Esophagus squamous epithelium (tissue), 4 donors: ENCODE measurements around the gene PAPLN.

Source experiments
- POLR2A ChIP-seq, 4 donors: fragments of 450-650 bp; IDR thresholded peaks; one replicate each; pipeline ENCODE4 v1.6.1; 2017; ENCODE audit warnings: antibody characterized with exemption in 4 of 4, mild to moderate bottlenecking in 4 of 4, moderate library complexity in 3 of 4
- TF ChIP-seq, protein P1 (sequence below), 6 experiments: fragments of 450-650 bp in 4 of 6; fragments of 200-600 bp in 2 of 6; sonication (generic) in 2 of 6; IDR thresholded peaks; one replicate each; pipeline ENCODE4 v1.5.1; 2016 to 2019; ENCODE audit warnings: antibody characterized with exemption in 6 of 6, mild to moderate bottlenecking in 4 of 6, moderate library complexity in 4 of 6

- TF ChIP-seq, protein P1, sequence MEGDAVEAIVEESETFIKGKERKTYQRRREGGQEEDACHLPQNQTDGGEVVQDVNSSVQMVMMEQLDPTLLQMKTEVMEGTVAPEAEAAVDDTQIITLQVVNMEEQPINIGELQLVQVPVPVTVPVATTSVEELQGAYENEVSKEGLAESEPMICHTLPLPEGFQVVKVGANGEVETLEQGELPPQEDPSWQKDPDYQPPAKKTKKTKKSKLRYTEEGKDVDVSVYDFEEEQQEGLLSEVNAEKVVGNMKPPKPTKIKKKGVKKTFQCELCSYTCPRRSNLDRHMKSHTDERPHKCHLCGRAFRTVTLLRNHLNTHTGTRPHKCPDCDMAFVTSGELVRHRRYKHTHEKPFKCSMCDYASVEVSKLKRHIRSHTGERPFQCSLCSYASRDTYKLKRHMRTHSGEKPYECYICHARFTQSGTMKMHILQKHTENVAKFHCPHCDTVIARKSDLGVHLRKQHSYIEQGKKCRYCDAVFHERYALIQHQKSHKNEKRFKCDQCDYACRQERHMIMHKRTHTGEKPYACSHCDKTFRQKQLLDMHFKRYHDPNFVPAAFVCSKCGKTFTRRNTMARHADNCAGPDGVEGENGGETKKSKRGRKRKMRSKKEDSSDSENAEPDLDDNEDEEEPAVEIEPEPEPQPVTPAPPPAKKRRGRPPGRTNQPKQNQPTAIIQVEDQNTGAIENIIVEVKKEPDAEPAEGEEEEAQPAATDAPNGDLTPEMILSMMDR (IDR thresholded peaks at IDR 0.05) = no peak
- no peak for TF ChIP-seq POLR2A (IDR thresholded peaks at IDR 0.05)
These were observed 35.1 kb downstream of the PAPLN start for GRCh38 chr14:73272393-73272792.
